Activated CD8-positive, alpha-beta memory T cell treated with anti-CD3 and anti-CD28 coated beads, Interleukin-2, amount 50 U/mL, for 1 hour (primary cell): ENCODE results near the gene BAZ2B.

ENCODE experiments used
- DNase-seq: peaks from one replicate; pipeline ENCODE4 v3.0.0-alpha.2; 2020; ENCODE audit errors: extremely low read depth

Gene BAZ2B

GRCh38 chr2:159462201-159462785 is 154.1 kb downstream of the BAZ2B start:
- no peak for DNase-seq

- no peak for DNase-seq
Observed at GRCh38 chr2:159461076-159461475, 155.3 kb downstream of the BAZ2B start.

GRCh38 chr2:159460227-159460626 is 156.1 kb downstream of the BAZ2B start:
- no peak for DNase-seq

- DNase-seq = no peak
Observed at GRCh38 chr2:159459279-159459678, 157.1 kb downstream of the BAZ2B start.

GRCh38 chr2:159457589-159457988 is 158.8 kb downstream of the BAZ2B start:
- no peak for DNase-seq

GRCh38 chr2:159456500-159457426 is 159.6 kb downstream of the BAZ2B start:
- no peak for DNase-seq

DNA sequence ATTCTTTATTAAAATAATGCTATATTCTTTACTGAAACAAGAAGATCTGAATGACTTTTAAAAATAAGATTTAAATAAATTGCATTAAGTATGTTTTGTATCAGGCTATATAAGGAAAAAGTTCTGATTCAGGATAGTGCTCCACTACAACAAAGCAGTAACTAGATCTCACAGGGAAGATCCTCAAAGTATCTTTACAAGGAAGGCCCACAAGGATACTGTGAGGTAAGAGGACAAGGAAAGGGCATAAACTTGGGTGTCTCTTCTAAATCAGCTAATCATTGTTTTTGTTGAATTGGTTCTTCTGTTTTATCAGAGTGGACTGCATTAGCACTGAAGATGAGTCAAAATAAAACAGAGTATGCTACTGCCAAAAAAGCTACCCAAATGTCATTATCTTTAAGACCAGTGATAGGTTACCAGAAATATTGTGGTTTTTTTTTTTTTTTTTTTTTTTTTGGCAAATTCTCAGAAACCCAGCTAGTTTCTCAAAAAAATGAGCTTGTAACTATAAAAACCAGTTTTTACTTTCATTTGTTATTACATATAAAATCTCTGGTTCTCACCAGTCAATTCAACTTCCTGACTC is 160.9 kb downstream of the BAZ2B start:
- no peak for DNase-seq

DNA sequence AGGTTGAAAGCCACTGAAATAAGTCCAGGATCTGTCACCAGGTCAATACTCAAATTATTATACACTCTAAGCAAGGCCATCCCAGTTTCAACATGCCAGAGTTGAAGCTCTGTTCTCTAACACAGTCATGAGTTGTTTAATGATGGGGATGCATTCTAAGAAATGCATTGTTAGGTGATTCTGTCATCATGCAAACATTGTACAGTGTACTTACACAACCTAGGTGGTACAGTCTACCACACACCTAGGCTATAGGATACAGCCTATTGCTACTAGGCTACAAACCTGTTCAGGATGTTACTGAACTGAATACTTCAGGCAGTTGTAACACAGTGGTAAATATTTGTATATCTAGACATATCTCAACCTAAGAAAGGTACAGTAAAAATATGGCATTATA is 162.2 kb downstream of the BAZ2B start:
- DNase-seq = no peak

- DNase-seq = no peak
Observed at GRCh38 chr2:159450180-159450579, 166.2 kb downstream of the BAZ2B start.

- DNase-seq = no peak
Observed at GRCh38 chr2:159449504-159450124, 166.7 kb downstream of the BAZ2B start.

DNA sequence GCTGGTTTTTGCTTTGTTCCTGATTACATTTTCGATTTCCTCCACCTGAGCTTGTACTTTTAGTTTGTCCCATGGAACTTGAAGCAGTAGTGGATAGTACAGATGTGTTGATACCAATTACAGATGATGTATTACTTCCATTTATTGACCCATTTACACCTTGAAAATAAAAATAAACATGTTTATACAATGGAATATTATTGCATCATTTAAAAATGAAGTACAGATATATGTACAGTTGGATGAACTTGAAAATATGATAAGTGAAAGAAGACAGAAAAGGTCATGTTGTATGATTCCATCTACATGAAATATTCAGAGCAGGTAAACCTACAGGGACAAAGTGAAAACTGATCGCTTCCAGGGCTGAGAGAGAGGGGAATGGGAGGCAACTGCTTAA is 169.5 kb downstream of the BAZ2B start:
- DNase-seq = no peak

GRCh38 chr2:159446201-159446600 is 170.1 kb downstream of the BAZ2B start:
- DNase-seq = no peak

DNA sequence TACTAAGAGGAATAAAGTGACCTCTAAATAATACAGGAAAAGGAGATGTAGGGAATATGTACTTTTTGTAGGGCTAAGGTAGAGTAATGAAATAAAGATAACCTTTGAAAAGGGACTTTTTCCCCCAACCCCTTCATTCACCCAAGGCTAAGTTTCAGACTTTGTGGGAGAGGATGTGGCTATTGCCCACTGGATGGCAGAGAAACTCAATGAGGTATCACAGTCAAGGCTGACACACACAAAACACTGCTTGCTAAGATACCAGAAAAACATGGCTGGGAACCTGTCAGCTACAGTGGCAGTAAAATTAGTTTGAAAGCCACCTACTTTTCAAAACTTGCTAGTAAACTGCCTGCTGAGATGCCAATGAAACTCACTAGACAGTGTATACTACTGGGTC is 171.0 kb downstream of the BAZ2B start:
- no peak for DNase-seq

GRCh38 chr2:159444754-159445153 is 171.6 kb downstream of the BAZ2B start:
- no peak for DNase-seq

GRCh38 chr2:159442159-159442852 is 174.0 kb downstream of the BAZ2B start:
- no peak for DNase-seq

- no peak for DNase-seq
Observed at GRCh38 chr2:159441182-159441581, 175.2 kb downstream of the BAZ2B start.

- DNase-seq = no peak
Observed at GRCh38 chr2:159439421-159439820, 176.9 kb downstream of the BAZ2B start.

DNA sequence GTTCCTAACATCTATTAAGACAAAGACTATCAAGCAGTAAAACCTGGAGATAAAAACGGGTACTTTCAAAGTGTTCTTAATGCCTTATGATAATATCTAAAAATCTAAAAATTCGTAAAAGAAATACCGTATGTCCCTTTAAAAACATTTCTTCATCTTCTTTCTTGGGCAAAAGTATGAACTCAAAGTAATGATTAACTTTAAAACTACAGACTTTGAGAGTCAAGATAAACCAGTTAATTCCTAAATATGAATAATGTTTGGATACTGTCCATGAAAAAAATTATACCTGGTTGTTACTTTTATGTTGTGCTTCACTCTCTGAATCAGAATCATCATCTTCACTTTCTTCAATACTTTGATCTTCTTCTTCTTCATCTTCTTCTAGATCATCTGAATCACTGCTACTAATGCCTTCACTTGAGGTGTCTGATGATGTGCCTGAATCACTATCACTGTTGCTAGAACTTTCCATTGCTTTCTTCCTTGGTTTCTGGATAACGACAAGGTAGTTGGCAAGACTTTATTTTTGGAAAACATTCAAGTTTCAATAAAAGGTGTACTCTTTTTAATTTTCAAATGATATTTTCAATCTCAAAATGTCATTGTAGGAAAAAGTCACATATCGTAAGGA is 177.5 kb downstream of the BAZ2B start:
- DNase-seq = no peak

- DNase-seq = no peak
Observed at GRCh38 chr2:159438284-159438683, 178.1 kb downstream of the BAZ2B start.

- no peak for DNase-seq
Observed at GRCh38 chr2:159432610-159433009, 183.7 kb downstream of the BAZ2B start.

- no peak for DNase-seq
Observed at GRCh38 chr2:159427048-159427447, 189.3 kb downstream of the BAZ2B start.
